ENCODE measurements around the gene PDE5A. TPM values are rescaled to one million over a fixed set of nuclear protein-coding genes. Genes with fewer than 3 reads are reported as not detected.
"Not testable (repeated sequence)": the region's sequence is repeated elsewhere in the genome, so short reads cannot be mapped to it uniquely, and the experiment has no call there.

The PDE5A gene
- total RNA-seq, 1 donor = 1.3 TPM

DNA sequence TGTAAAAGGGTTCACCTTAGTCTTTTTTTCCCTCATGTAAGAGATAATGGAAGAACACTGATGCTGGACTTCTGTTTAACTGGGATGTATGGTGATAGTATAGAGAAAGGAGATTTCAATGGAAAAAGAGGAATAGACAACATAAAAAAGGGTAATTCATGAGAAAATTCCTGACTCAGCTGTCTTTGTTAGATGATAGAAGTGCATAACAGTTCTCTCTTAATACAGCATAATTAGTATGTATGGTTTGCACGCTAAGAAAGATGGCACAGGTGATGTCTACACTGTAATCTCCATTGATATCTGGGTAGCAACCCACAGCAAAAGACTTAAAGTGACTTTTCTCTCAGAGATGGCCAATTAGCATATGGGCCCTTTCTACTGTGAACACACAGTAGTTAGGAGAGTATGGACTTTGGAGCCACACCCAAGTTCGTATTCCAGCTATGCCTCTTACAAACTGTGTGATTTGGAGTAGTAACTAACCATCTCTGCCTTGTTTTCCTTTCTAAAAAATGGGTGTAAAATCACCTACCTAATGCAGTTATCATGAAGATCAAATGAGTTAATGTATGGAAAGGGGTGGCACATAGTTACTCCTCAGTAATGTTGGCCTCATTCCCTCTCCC, 149.3 kb downstream of the PDE5A start:
- DNase-seq (ENCODE audit: low read depth in 2 of 3, low spot score in 2 of 3) = no peak

DNA sequence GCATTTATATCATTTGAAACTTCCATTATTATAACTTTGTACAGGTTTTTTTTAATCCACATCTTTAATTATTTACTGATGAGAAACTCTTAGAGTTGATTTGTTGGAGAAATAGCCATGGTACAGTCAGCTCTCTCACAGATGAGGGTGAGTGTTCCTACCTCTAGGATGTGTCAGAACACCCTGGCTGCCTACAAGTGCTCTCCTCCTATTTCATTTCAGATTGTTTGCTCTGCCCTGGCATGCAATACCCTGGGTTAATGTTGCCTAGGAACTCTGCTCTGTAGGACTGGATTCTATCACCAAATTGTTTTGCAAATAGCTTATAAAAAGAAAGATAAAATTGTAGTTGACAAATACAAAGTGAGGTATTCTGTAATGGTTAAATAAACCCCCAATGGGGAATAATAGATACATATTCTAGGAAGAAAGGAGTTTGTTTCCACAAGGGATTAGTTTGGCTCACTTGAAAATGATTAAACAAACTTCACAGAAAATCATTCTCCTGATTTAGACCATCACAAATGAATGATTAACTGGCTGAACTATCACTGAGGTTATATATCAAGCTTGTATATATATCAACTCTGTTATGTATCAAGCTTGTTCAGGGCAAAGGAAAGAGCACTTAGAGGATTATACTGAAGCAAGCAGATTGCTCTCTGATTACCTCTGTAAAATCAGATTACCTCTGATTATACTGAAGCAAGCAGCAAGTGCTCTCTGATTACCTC, 150.0 kb downstream of the PDE5A start:
- DNase-seq (ENCODE audit: low read depth in 2 of 3, low spot score in 2 of 3) = no peak

DNA sequence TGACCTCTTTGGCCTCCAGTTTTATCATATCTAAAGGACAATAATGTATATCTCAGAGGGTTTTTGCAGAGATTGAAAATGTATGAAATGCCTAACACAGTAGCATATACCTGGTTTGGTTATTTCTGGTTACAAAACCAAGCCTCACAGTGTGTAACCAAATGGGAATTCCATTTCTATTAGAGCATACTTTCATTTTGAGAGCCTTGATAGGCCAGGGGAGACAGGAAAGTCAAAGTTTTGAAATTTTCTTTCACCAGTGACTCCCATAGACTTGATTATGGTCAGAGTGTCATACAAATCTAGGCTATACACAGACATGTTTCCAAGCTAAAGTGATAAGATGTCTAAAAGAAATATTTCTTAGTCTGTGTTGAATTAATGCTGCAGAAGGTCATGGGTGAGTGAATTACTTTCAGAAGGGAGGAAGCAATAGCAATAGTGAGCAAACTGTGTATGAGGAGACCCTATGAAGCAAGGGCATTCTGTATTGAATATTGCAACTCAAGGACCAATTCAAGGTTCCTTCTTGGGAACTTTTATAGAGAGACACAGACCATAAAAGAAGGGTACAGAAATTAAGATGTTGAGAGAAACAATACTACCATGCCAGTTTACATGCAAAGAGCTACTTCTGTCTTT, 151.1 kb downstream of the PDE5A start:
- no peak for DNase-seq (ENCODE audit: low read depth in 2 of 3, low spot score in 2 of 3)

DNA sequence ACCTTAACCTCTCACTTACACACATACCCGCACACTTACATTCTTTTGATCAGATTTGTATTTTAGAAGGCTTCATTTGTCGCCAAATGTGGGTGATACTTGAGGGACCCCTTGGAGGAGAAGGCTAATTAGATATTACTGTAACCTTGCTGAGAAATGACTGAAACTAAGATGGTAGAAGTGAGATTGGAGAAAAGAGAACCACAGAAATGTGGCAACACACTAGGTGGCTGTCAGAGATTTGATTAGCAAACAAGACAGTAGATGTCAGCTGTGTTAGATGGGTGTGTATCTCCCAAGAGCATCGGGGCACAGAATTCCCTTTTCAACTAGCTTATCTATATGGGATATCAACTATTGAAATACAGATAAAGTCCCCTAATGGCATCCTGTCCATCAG, 157.3 kb downstream of the PDE5A start:
- DNase-seq (ENCODE audit: low read depth in 2 of 3, low spot score in 2 of 3) = no peak

DNA sequence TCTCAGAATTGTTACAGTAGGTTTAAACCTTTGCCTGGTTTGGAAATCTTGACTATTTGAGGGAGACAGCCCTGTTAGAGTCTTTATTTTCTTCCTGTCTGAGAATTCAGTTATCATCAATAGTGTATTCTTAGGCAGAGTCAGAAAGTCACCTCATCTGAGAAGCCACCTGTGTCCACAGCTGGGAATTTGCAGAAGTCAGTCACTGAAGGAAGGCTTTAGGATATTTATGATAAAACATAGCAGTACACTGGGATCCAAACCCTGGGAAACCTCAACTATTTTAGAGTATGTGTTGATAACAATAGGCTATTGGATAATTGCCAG, 157.9 kb downstream of the PDE5A start:
- DNase-seq (ENCODE audit: low read depth in 2 of 3, low spot score in 2 of 3) = not testable (repeated sequence)

DNA sequence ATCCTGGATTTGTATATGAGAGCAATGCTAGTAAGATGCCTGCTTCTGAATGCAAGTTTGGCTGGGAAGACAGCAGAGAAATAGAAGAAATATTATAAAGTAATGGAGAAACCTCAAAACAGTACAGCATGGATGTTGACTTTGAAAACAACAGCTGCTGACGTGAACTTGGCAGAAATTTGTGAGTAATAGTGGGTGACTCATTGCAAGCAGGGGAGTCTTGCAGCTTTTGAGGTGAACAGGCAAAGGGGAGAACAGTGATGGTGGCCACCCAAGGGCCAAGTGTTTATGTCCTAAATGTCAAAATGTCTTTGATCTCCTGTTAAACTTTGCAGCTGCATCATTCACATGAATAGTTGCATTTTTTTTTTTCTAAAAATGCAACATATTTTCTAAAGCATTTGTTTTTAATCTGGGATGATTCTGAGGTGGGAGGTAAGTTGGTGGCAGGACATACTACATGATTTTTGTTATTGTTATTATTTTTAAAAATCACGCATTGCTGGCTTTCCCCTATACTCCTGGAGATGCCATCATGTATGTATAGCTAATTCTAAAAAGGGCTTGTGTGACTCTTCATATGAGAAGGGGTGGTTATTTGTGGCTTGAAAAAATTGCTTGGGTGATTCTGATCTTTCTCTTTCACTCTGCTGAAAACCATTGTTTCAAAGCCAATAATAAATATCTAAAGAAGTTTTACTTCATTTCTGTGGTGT, 158.4 kb downstream of the PDE5A start:
- DNase-seq (ENCODE audit: low read depth in 2 of 3, low spot score in 2 of 3) = not testable (repeated sequence)

DNA sequence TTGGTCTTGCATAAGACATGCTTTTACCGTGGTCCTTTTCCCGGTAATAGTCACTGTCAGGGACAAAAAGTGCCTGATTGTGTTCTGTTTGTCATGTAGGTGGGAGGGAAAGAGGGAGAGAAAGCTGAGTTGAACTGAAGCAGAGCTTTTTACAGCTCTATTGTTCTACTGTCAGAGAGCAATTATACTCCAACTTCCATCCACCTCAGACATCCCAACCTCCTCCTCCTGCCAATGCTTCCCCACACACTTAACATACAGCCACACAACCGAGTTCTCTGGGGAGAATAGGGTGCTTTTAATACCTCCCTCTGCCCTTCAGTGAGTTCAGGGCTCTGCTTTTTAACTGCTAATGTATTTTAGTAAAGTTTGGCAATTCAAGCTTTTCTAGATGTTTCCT, 159.6 kb downstream of the PDE5A start:
- DNase-seq (ENCODE audit: low read depth in 2 of 3, low spot score in 2 of 3) = not testable (repeated sequence)

DNA sequence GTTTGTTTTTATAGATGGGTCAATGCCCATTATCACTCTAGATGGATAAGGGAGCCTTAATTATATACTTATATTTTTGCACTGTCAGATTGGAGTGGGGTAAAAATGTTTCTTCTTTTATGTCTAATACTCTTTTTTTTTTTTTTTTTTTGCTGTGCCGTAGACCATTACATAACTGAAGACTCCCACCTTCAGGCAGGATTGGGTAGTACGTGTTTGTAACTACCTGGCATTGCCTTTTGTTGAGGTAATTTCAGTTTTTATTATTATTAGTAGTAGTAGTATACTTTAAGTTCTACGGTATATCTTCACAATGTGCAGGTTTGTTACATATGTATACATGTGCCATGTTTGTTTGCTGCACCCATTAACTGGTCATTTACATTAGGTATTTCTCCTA, 165.9 kb downstream of the PDE5A start:
- peak in 2 of 3 donors; percentile 39 to 73 for DNase-seq (ENCODE audit: low read depth in 2 of 3, low spot score in 2 of 3)

DNA sequence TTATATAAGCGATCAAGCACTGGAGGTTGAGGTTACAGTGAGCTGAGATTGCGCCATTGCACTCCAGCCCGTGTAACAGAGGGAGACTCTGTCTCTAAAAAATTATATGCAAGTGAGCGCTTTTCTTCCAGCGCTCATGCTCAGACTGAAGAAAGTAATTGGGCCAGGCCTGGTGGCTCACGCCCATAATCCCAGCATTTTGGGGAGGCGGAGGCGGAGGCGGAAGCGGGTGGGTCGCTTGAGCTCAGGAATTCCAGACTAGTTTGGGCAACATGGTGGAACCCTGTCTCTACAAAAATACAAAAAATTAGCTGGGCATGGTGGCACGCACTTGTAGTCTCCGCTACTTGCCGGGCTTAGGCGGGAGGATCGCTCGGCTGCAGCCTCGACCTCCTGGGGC, 172.9 kb downstream of the PDE5A start:
- DNase-seq (ENCODE audit: low read depth in 2 of 3, low spot score in 2 of 3) = not testable (repeated sequence)

DNA sequence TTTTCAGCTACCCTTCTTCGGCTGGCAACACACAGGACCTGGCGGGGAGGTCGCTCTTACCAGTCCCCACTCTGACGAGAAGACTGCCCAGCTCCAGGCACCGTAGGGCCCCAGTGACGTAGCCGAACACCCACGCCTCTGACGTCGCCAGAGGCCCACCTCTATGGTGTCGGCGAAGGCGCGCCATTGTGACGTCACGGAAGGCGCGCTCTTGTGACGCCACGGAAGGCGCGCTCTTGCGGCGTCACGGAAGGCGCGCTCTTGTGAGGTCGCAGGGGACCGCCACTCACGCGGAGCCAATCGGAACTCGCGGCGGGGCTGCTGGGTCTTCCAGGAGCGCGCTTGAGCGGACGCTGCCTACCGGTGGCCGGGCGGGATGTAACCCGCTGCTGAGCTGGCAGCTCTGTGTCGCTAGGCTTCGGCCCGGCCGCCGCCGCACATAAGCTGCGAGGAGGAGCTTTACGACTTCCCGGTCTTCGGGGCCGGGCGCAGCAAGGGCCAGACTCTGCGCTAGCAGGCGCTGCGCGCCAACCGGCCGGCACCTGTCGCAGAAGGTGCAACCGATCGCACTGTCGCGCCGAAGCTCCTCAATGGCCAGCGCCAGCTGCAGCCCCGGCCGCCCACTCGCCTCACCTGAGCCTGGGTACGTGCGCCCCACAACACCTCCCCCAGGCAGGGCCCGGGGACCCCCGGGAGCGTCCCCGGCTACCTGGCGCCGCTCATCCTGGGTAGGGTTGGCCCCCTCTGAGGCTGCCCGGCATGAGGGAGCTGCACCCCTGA, 173.9 kb downstream of the PDE5A start:
- peak; percentile 97 to 100 (median 98) for DNase-seq (ENCODE audit: low read depth in 2 of 3, low spot score in 2 of 3)

DNA sequence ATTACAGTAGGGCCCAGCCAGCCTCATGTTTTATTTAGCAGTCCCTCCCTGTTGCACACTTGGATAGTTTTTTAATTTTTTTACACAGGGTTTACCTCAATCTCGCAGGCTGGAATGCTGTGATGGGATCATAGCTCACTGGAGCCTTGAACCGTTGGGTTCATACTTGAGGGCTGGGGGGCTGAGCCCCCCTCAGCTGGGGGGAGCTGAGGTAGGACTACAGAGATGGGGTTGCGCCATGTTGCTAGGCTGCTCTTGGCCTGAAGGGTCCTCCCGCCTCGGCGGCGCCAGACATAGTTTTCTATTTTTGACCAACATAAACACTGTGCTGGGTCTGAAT, 174.5 kb downstream of the PDE5A start:
- DNase-seq (ENCODE audit: low read depth in 2 of 3, low spot score in 2 of 3) = not testable (repeated sequence)

DNA sequence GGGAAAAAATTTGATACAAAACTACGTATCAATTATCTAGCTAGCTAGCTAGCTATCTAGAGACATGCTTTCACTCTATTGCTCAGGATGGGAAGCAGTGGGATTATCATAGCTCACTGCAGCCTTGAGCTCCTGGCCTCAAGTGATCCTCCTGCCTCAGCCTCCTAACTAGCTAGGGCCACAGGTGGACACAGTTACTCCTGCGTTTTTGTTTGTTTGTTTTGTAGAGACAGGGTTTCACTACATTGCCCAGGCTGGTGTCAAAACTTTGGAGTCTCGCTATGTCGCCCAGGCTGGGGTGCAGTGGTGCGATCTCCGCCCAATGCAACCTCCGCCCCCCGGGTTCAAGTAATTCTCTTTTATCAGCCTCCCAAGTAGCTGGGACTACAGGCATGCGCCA, 175.3 kb downstream of the PDE5A start:
- not testable (repeated sequence) for DNase-seq (ENCODE audit: low read depth in 2 of 3, low spot score in 2 of 3)

DNA sequence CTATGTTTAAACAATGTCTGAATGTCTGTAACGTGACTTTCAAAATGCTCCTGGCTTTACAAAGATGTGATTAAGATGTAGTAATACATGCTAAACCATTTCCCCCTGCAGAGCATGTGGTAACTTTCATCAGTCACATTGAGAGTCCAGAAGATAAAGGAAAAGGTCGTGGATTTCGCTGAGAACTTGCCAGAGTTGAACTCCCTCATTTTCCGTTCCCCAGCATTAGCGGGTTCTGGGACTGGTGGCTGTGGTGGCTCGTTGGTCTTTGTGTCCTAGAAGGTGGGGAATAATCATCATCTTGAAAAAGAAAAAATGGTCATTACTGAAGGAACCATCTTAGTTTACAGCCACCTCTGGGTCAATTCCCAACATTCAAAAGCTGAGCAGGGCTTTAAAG, 178.8 kb downstream of the PDE5A start:
- DNase-seq (ENCODE audit: low read depth in 2 of 3, low spot score in 2 of 3) = not testable (repeated sequence)

Small RNAs within 50 kb of the gene (small RNA-seq; reads per million reads assigned to genes)
- gene RF00614 = not detected
